Suprapubic skin (tissue), 4 donors: Measurements from ENCODE around the gene BICC1. TPM values are rescaled to one million over a fixed set of nuclear protein-coding genes. Genes with fewer than 3 reads are reported as not detected.

Experiments
- DNase-seq, 2 donors: peaks; one replicate each; pipeline ENCODE4 v3.0.0-alpha.2; 2019; ENCODE audit warnings: low spot score in 2 of 2
- H3K27ac ChIP-seq: fragments of 200-600 bp; sonication (generic); one replicate; pipeline ENCODE4 v1.5.1; 2019
- H3K27me3 ChIP-seq: fragments of 200-600 bp; sonication (generic); one replicate; pipeline ENCODE4 v1.5.1; 2019
- H3K36me3 ChIP-seq: fragments of 200-600 bp; sonication (generic); one replicate; pipeline ENCODE4 v1.5.1; 2019
- H3K4me1 ChIP-seq: fragments of 200-600 bp; sonication (generic); one replicate; pipeline ENCODE4 v1.5.1; 2019
- H3K4me3 ChIP-seq: fragments of 200-600 bp; sonication (generic); one replicate; pipeline ENCODE4 v1.5.1; 2019; ENCODE audit warnings: mild to moderate bottlenecking
- H3K9me3 ChIP-seq: fragments of 200-600 bp; sonication (generic); one replicate; pipeline ENCODE4 v1.5.1; 2019
- CTCF ChIP-seq, 2 donors: fragments of 200-600 bp in 1 of 2; fragments of 450-650 bp in 1 of 2; sonication (generic) in 1 of 2; IDR thresholded peaks; one replicate each; pipeline ENCODE4 v1.5.1; 2016 to 2019; ENCODE audit warnings: antibody characterized with exemption in 2 of 2, mild to moderate bottlenecking in 1 of 2, moderate library complexity in 1 of 2
- EP300 ChIP-seq: sonication (generic); formaldehyde crosslinking; IDR thresholded peaks from one replicate; pipeline ENCODE4 v1.6.1; 2017; ENCODE audit warnings: antibody characterized with exemption
- POLR2A ChIP-seq, 2 donors: fragments of 450-650 bp; IDR thresholded peaks; one replicate each; pipeline ENCODE4 v1.6.1; 2017; ENCODE audit warnings: antibody characterized with exemption in 2 of 2, mild to moderate bottlenecking in 2 of 2, moderate library complexity in 2 of 2
- POLR2AphosphoS5 ChIP-seq, 3 donors: sonication (generic); formaldehyde crosslinking; IDR thresholded peaks; one replicate each; pipeline ENCODE4 v1.6.1; 2017; ENCODE audit warnings: antibody characterized with exemption in 3 of 3
- WGBS: methylation state at CpG from one replicate; pipeline ENCODE4 v1.1.5; 2018; 5-methylcytosine and 5-hydroxymethylcytosine counted together
- total RNA-seq, 4 donors: library from RNA; depleted of rRNA; stranded (reverse); fragments of >200 nt; gene quantifications; one replicate each; pipeline ENCODE4 v1.1.0, GENCODE V29; 2016

BICC1 gene
- total RNA-seq, 4 donors from 2014 or later = 2.4 to 6.9 (median 3.5) TPM

- Histone ChIP-seq H3K4me3 (no peak overlapping the region), H3K9me3 (peaks cover 8% of the 10 kb centered on the region), H3K36me3 (no peaks in the 10 kb centered on the region), H3K4me1 (peaks cover 6% of the 10 kb centered on the region), H3K27ac (no peak overlapping the region), H3K27me3 (no peaks in the 10 kb centered on the region)
- WGBS = 66% methylated on average over 7 of the region's 7 CpGs
- TF ChIP-seq POLR2A (IDR thresholded peaks at IDR 0.05) = no peak
- no peak for DNase-seq
Observed at GRCh38 chr10:58735087-58735486, 222.4 kb downstream of the BICC1 start.

GRCh38 chr10:58740620-58741369 lies 228.1 kb downstream of the BICC1 start:
- Histone ChIP-seq H3K27me3 (no peaks in the 10 kb centered on the region), H3K4me3 (no peak overlapping the region), H3K4me1 (no peaks in the 10 kb centered on the region), H3K36me3 (no peaks in the 10 kb centered on the region), H3K9me3 (no peaks in the 10 kb centered on the region), H3K27ac (no peak overlapping the region)
- TF ChIP-seq POLR2AphosphoS5 (IDR thresholded peaks at IDR 0.05) (no peak), POLR2A (IDR thresholded peaks at IDR 0.05) (no peak), EP300 (no peak), CTCF (IDR thresholded peaks at IDR 0.05) (no peak)
- 83% methylated on average over 11 of the region's 11 CpGs for WGBS
- no peak for DNase-seq

GRCh38 chr10:58741673-58742072 lies 229.0 kb downstream of the BICC1 start:
- H3K36me3 ChIP-seq = no peaks in the 10 kb centered on the region
- WGBS = 77% methylated on average over 4 of the region's 4 CpGs
- no peaks in the 10 kb centered on the region for H3K27me3 ChIP-seq
- H3K9me3 ChIP-seq = no peaks in the 10 kb centered on the region
- peaks cover 7% of the 10 kb centered on the region for H3K4me1 ChIP-seq
- DNase-seq = no peak
- no peak overlapping the region for H3K27ac ChIP-seq
- no peak overlapping the region for H3K4me3 ChIP-seq
- TF ChIP-seq POLR2A (IDR thresholded peaks at IDR 0.05) = no peak
- TF ChIP-seq CTCF (IDR thresholded peaks at IDR 0.05) = no peak
- TF ChIP-seq POLR2AphosphoS5 (IDR thresholded peaks at IDR 0.05) = no peak
- TF ChIP-seq EP300 = no peak

- 92% methylated on average over 1 of the region's 1 CpG for WGBS
- Histone ChIP-seq H3K9me3 (no peaks in the 10 kb centered on the region), H3K27ac (no peak overlapping the region), H3K36me3 (no peaks in the 10 kb centered on the region), H3K4me1 (peaks cover 10% of the 10 kb centered on the region), H3K27me3 (no peaks in the 10 kb centered on the region), H3K4me3 (no peak overlapping the region)
- TF ChIP-seq POLR2AphosphoS5 (IDR thresholded peaks at IDR 0.05) = no peak
- TF ChIP-seq POLR2A (IDR thresholded peaks at IDR 0.05) = no peak
- TF ChIP-seq EP300 = no peak
- no peak for TF ChIP-seq CTCF (IDR thresholded peaks at IDR 0.05)
- no peak for DNase-seq
Observed at GRCh38 chr10:58742141-58742540, 229.5 kb downstream of the BICC1 start.

GRCh38 chr10:58743466-58744115 lies 230.9 kb downstream of the BICC1 start:
- H3K27ac ChIP-seq = no peak overlapping the region

GRCh38 chr10:58746474-58747185 lies 234.0 kb downstream of the BICC1 start:
- Histone ChIP-seq H3K9me3 (no peaks in the 10 kb centered on the region), H3K27ac (no peak overlapping the region), H3K36me3 (no peaks in the 10 kb centered on the region), H3K27me3 (no peaks in the 10 kb centered on the region), H3K4me3 (no peak overlapping the region), H3K4me1 (peaks cover 10% of the 10 kb centered on the region)
- 57% methylated on average over 2 of the region's 2 CpGs for WGBS
- TF ChIP-seq POLR2A (IDR thresholded peaks at IDR 0.05) (no peak), POLR2AphosphoS5 (IDR thresholded peaks at IDR 0.05) (no peak), EP300 (no peak), CTCF (IDR thresholded peaks at IDR 0.05) (no peak)
- no peak for DNase-seq

More at GRCh38 chr10:58743466-58744115, 230.9 kb downstream of the BICC1 start:
- 70% methylated on average over 3 of the region's 3 CpGs for WGBS
- peaks cover 10% of the 10 kb centered on the region for H3K4me1 ChIP-seq
- no peak overlapping the region for H3K4me3 ChIP-seq
- H3K27me3 ChIP-seq = no peaks in the 10 kb centered on the region
- no peak for TF ChIP-seq POLR2AphosphoS5 (IDR thresholded peaks at IDR 0.05)
- no peak for TF ChIP-seq POLR2A (IDR thresholded peaks at IDR 0.05)
- DNase-seq = no peak
- no peaks in the 10 kb centered on the region for H3K9me3 ChIP-seq
- H3K36me3 ChIP-seq = no peaks in the 10 kb centered on the region
